Lower lobe of right lung (tissue), 2 donors: ENCODE data around the gene PRR33. TPM values are rescaled to one million over a fixed set of nuclear protein-coding genes. Genes with fewer than 3 reads are reported as not detected.

ENCODE experiments used
- ATAC-seq, 2 donors: fragments of 200-7000 bp; cut with Tn5 transposase; one replicate each; pipeline ENCODE4 v1.9.1; 2020 to 2022; ENCODE audit warnings: mild to moderate bottlenecking in 2 of 2, moderate library complexity in 2 of 2
- DNase-seq: peaks from one replicate; pipeline ENCODE4 v3.0.0-alpha.2; 2020
- H3K27ac ChIP-seq: fragments of 200-600 bp; one replicate; pipeline ENCODE4 v1.8.0; 2022
- H3K27me3 ChIP-seq: fragments of 200-600 bp; one replicate; pipeline ENCODE4 v1.8.0; 2022; ENCODE audit warnings: low read depth
- H3K36me3 ChIP-seq: fragments of 200-600 bp; one replicate; pipeline ENCODE4 v1.8.0; 2022; ENCODE audit warnings: mild to moderate bottlenecking
- H3K4me1 ChIP-seq: fragments of 200-600 bp; one replicate; pipeline ENCODE4 v1.8.0; 2022
- H3K4me3 ChIP-seq: fragments of 200-600 bp; one replicate; pipeline ENCODE4 v1.8.0; 2022; ENCODE audit warnings: mild to moderate bottlenecking
- H3K9me3 ChIP-seq: fragments of 200-600 bp; one replicate; pipeline ENCODE4 v1.8.0; 2022
- intact Hi-C: fragments of 100-400 bp; cut with DNase I; formaldehyde crosslinking; loops from one replicate; pipeline ENCODE4 v1.11.0; 2022
- total RNA-seq: library from RNA; stranded (reverse); fragmentation: NEBNext Ultra II Directional; extraction: Animal tissue kit (Norgen Biotek cat#: 25700); gene quantifications from one replicate; pipeline ENCODE4 v1.2.1, GENCODE V29; 2021
- TF ChIP-seq, protein P1 (sequence below): fragments of 200-600 bp; IDR thresholded peaks from one replicate; pipeline ENCODE4 v1.8.0; 2022; ENCODE audit warnings: antibody characterized with exemption, mild to moderate bottlenecking
- donor health status: DM: no; HTN: yes; CAD: no; lungs with severe emphysema.

Gene PRR33
- total RNA-seq, 1 donor from 2014 or later: not detected

- Histone ChIP-seq H3K9me3 (no peaks in the 10 kb centered on the region), H3K36me3 (no peaks in the 10 kb centered on the region), H3K27ac (no peak overlapping the region), H3K27me3 (no peaks in the 10 kb centered on the region), H3K4me1 (no peaks in the 10 kb centered on the region), H3K4me3 (no peak overlapping the region)
- no peak for DNase-seq
- TF ChIP-seq, protein P1, sequence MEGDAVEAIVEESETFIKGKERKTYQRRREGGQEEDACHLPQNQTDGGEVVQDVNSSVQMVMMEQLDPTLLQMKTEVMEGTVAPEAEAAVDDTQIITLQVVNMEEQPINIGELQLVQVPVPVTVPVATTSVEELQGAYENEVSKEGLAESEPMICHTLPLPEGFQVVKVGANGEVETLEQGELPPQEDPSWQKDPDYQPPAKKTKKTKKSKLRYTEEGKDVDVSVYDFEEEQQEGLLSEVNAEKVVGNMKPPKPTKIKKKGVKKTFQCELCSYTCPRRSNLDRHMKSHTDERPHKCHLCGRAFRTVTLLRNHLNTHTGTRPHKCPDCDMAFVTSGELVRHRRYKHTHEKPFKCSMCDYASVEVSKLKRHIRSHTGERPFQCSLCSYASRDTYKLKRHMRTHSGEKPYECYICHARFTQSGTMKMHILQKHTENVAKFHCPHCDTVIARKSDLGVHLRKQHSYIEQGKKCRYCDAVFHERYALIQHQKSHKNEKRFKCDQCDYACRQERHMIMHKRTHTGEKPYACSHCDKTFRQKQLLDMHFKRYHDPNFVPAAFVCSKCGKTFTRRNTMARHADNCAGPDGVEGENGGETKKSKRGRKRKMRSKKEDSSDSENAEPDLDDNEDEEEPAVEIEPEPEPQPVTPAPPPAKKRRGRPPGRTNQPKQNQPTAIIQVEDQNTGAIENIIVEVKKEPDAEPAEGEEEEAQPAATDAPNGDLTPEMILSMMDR: no peak
- no peak for ATAC-seq
- intact Hi-C loops: no loop called here
Measured at GRCh38 chr11:1906611-1907423, 15.1 kb upstream of the PRR33 start.

DNA sequence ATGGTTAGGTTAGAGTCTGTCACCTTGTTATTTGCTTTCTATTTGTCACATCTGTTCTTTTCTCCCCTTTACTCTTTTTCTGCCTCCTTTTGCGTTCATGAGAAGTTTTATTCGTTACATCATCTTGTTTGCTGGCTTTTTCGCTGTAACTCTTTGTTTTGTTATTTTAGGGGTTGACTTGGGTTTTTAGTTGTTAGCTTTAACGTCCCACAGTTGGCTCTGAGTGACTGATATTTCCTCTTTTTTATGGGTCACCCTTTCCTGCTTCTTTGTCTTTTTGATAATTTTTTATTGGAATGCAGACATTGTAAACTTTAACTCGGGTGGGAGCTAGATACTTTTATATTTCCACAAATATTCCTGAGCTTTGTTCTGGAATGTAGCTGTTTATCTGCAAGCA lies 14.5 kb upstream of the PRR33 start:
- intact Hi-C loops: no loop called here
- no peaks in the 10 kb centered on the region for H3K27me3 ChIP-seq
- no peaks in the 10 kb centered on the region for H3K9me3 ChIP-seq
- H3K27ac ChIP-seq: no peak overlapping the region
- DNase-seq (no peak), ATAC-seq (no peak)
- TF ChIP-seq, protein P1: no peak
- no peaks in the 10 kb centered on the region for H3K4me1 ChIP-seq
- no peaks in the 10 kb centered on the region for H3K36me3 ChIP-seq
- no peak overlapping the region for H3K4me3 ChIP-seq

GRCh38 chr11:1899686-1900085 lies 8.0 kb upstream of the PRR33 start:
- Histone ChIP-seq H3K4me3 (no peak overlapping the region), H3K36me3 (no peaks in the 10 kb centered on the region), H3K4me1 (no peaks in the 10 kb centered on the region), H3K27ac (no peak overlapping the region), H3K9me3 (no peaks in the 10 kb centered on the region), H3K27me3 (peaks cover 5% of the 10 kb centered on the region)
- DNase-seq (no peak), ATAC-seq (no peak)
- TF ChIP-seq, protein P1: no peak
- intact Hi-C loops: no loop called here

DNA sequence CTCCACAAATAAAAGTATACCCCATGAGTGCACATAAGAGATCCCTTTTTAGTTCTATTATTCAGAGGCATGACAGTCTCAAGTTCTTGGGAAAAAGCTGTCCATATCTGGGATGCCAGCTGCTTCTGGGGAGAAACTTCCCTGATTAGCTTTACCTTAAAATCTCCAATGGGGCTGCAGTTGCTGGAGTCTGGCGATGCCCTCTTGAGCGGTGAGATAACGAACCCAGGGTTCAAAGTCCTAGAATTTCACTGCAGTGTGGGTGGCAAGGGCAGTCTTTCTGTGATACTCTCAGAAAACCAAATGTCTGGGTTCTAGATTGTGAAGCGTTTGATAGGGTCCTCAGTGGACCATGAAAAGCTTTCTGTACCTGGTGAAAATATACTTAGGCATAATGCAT lies 7.4 kb upstream of the PRR33 start:
- intact Hi-C loops: no loop called here
- Histone ChIP-seq H3K4me3 (no peak overlapping the region), H3K4me1 (no peaks in the 10 kb centered on the region), H3K36me3 (no peaks in the 10 kb centered on the region), H3K9me3 (no peaks in the 10 kb centered on the region), H3K27me3 (peaks cover 5% of the 10 kb centered on the region), H3K27ac (no peak overlapping the region)
- TF ChIP-seq, protein P1: no peak
- DNase-seq (no peak), ATAC-seq (no peak)

- TF ChIP-seq, protein P1: no peak
- Histone ChIP-seq H3K4me3 (peak overlapping the region; percentile 28), H3K4me1 (no peaks in the 10 kb centered on the region), H3K36me3 (no peaks in the 10 kb centered on the region), H3K27ac (peak overlapping the region; percentile 36), H3K9me3 (no peaks in the 10 kb centered on the region), H3K27me3 (peaks cover 5% of the 10 kb centered on the region)
- no peak for DNase-seq
- no peak for ATAC-seq
- intact Hi-C loops: no loop called here
Measured at GRCh38 chr11:1896923-1897322, 5.2 kb upstream of the PRR33 start.
